HG03342 (cell line): ENCODE results near the gene REEP1.

Experiments used
- ATAC-seq: cut with Tn5 transposase; IDR thresholded peaks from one replicate; pipeline ENCODE4 v1.9.1; 2021; ENCODE audit warnings: mild to moderate bottlenecking, moderate library complexity; ENCODE audit not compliant: unreplicated experiment

Gene REEP1

DNA sequence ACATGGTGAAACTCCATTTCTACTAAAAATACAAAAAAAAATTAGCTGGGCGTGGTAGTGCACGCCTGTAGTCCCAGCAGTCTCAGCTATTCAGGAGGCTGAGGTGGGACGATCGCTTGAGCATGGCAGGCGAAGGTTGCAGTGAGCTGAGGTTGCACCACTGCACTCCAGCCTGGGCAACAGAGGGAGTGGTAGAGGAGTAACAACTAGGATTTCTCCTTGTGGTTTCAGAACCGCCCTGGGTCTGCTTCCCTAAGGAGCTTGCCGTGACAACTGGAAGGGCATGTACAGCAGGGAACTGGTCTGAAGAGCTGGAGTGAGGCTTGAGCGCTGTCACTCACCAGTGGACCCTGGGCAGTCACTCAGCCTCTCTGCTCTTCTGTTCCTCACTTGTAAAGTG is 29.1 kb downstream of the REEP1 start:
- ATAC-seq = no peak

DNA sequence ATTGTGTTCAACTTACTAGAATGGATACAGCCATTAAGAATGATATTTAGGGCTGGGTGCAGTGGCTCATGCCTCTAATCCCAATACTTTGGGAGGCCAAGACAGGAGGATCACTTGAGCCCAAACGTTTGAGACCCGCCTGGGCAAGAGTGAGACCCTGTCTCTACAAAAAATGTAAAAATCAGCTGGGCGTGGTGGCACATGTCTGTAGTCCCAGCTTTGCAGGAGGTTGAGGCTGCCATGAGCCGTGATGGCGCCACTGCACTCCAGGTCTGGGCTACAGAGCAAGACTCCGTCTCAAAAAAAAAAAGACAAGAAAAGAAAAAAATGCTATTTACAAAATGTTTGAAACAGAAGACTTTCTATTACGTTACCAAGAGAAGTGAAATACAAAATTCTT is 30.0 kb downstream of the REEP1 start:
- ATAC-seq = no peak

DNA sequence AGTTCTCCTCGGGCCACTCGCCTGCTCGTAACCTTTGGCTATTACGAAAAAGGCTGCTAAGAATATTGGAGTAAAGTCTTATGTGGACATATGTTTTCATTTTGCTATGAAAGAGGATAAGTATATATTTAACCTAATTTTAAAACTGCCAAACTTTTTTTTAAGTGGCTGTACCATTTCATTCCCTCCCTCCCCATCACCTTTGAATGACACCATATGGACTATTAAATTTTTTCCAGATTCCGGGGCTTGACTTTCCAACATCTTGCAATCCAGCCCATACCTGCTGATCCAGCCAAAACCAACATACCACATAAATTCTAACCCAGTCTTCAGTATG is 31.5 kb downstream of the REEP1 start:
- ATAC-seq = no peak

DNA sequence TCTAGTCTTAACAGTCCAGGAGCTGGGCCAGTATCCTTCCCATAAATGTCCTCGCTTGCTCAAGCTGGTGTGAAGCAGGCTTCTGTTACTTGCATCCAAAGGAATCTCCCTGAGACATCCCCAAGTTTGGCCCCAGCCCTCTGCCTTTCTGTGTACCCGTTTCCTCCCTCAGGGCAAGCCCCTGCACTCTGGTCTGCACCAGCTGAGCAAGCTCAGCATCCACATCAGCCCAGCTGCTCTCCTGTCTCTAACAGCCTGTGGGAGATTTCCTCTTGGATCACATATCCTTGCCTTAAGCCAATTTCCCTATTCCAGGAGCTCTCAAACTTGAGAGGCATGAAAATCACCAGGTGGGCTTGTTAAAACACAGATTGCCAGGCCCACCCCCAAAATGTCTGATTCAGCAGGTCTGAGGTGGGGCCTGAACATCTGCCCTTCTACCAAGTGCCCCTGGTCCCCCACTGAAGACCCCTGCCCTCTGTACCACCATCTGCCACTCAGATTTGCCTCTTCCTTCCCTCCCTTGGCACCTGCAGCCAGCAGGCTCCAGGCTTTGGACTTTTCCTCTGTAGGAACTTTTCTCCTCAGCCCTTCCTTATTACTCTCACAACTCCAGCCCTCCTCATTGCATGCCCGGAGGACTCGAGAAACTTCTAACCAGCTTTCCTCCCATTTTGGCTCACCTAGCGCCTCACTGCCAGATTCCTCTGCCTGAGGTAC is 32.1 kb downstream of the REEP1 start:
- no peak for ATAC-seq

DNA sequence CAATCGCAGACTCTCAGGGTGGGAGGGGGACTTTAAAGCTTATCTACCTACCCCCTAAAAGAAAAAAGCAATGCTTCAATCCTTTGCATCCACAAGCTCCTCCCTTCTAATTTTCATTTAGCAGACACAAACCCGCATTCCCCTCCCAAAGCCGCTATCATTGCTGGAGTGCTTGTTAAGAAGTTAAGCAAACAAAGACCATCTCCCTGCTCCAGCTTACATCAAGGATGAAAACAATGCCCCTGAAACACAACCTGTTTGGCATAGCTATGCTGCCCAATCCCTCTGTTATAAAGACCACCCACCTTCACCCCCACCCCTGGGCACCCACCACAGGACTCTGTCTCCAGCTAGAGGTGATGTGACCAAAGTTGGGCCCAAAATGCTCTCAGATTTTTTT is 33.0 kb downstream of the REEP1 start:
- no peak for ATAC-seq

DNA sequence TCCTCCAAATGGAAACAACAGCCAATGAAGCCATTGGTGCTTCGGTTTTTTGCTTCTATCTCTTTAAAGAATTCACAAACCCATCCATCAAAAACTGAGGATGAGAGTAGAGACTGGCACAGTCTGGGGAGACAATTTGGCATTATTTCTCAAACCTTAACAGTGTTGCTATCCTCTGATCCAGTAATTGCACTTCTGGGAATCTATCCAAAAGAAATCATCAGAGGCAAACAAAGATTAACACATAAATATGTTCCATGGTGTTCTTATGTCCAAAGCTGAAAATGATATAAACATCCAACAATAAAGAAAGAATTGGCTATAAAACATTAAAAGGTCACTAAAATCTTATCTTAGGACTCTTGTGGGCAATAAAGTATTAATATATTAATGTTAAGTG is 35.1 kb downstream of the REEP1 start:
- no peak for ATAC-seq

DNA sequence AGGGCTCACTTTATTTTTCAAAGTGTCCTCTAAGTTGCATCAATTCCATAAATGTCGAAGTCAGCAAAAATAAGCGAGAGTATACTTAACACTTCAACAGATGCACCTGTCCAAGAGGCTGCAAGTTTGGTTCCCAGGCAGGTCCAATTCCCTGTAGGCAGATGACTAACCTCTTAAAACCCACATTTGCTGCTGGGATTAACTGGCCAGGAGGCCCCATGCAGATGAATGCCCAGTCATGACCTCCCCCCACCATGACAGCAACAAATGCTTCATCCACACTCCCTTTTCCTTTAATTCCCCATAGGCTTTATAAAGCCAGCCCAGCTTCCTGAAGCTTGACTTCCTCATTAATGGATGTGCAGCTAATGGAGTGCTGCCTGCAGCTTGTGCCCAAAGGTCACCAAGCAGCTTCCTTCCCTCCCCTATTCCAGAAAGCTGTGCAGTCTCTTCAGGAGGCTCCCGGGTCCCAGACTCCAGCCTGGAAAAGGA is 35.7 kb downstream of the REEP1 start:
- ATAC-seq = no peak

DNA sequence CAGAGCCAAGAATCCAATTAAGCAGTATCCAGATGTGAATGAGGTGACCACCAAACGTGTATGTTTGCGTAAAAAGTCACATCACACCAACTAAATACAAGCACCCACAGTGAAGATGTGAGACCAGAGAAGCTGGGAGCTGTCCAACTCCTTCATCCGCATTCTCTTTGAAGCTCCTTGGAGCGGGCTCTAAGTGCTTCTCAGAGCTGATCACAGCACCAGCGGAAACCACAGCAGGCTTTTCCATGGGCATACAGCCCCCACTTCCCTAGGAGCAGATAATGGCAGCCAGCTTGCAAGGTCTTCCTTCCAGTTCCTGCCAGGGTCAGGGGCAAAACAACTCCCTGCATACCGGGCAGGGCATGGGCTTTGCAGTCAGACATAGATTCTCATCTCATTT is 36.4 kb downstream of the REEP1 start:
- no peak for ATAC-seq

DNA sequence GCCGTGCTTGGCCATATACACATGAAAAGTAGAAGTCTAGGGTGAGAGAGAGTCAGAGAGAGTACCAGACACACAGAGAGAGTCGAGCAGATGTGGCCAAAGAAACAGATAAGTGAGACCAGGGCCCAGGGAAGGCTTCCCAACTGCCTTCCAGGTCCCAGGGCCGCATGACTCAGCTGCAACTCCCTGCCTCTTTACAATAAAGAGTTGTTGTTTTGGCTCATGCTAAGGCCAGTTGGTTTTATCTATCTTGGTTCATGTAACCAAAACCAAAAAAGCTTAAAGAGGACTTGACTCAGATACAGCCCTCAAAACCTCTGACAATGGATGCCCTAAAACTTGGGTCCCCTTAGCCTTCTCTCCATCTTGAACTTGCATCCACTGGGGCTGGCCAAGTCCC is 36.9 kb downstream of the REEP1 start:
- ATAC-seq = no peak

DNA sequence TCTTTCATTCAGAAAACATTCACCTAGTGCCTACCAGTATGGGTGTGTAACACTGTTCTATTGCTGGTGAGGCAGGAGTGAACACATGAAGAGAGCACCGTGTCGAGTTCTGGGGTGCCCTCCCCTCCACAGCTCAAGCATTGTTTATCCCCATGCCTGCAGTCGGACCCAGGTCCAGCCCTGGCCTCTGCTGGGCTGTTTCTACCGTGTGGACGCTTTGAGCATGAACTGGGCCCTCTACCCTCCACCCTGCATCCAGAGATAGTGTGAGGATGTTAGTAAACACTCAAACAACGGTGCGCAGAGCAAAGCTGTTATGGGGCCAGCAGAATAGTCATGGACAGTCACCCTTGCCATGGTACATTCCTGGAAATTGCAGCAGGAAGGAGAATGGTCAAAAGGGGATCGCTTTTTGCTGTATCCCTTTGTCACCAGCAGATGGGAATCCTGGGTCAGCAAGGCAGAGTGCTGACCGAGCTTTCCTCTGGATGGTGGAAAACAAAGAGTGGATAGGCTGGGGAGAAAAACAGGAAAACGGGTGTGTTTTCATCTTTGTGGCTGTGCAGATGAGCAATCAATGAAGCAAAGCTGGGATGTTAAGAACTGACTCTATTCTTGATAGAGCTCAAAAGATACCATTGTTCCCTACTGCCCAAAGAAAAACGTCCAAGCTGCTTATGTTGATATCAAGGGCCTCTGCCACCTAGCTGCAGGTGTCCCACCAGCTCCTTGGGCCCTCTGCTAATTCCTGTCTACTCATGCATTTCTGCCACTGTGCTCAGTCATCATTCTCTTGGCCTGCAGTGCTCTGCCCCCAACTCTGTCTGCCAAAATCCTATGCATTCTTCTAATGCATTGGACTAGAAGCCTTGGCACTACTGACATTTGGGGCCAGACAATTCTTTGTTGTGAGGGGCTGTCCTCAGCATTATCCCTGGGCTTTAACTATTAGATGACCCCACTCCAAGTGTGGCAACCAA is 38.7 kb downstream of the REEP1 start:
- ATAC-seq = no peak

DNA sequence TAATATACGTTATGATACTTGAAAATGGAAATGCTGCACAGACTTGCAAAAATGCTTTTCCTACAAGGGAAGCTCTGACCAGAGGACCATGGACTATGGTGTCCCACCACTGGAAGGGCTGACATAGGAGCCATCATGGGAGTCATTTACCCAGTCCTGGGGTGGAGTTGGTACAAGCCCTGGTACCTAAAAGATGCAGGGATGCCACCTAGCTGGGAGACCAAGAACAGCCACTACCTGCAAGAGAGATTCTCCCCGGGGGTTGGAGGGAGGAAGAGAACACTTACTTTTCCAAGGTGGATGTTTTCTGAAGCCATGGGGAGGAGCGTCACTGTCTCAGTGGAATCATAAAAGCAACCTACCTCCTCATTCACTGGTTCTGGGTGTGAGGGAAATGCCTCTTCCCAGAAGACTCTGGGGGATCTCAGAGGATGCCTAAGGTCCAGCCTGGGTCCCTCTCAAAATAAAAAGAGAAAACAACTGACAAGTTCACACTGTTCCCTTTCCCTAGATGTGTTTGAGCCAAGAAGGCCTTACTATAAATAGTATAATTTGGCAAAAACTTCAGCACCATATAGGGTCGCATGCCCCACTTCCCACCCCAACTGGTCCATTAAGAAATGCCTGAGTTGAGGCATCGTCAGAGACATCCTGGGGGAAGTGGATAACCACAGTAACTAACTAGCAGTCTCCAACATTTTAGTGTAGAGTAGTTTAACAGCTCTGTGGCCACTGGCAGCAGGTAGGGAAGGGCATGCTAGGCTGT is 39.9 kb downstream of the REEP1 start:
- no peak for ATAC-seq

DNA sequence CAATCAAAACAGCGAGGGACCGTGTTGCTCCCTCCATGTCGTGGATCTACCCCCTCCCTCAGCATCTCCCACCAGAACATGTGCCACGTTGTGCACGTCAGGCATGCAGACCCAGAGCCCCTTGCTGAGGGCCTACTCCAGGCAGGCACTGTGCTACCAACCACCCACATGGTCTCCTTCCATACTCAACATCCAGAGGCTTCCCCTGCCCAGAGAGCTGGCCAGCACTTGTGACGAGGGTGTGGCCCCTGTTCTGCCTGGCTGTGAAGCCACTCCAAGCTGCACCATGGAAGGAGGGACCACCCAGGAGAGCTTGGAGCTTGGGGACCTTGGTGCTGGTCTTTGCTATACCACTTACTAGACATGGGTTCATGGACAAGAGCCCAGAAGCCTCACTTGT is 40.5 kb downstream of the REEP1 start:
- ATAC-seq = no peak

DNA sequence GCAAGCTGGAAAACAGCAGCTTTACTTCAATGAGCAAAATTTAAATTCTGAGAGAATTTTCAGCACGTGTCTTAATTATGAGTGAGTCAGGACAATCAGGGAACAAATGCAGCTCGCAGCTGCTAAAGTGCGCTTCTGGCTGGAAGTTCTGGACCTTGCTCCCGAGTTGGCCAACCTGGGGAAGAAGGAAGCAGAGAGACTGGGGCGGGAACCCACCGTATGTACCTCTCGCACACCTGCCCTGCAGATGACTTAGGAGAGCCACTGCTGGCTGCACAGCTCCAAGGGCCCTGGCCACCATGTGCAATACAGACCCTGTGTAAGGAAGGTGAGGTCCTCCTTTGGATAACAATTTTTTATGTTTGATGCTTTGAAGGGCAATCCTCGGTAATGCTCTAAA is 42.4 kb downstream of the REEP1 start:
- no peak for ATAC-seq

DNA sequence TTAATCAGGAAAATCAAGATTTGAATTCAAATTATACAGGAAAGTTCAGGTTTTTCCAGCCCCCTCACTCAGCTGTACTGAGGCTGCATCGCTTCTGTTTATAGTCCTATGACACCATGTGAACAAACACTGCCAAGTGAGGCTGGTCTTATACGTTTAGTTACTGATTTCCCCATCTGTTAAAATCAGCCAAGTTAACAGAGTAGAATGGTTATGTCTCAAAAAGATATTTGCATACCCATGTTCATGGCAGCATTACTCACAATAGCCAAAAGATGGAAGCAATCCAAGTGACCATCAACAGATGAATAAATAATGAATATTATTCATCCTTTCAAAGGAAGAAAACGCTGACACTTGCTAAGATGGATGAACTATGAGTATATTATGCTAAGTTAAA is 43.8 kb downstream of the REEP1 start:
- ATAC-seq = no peak

DNA sequence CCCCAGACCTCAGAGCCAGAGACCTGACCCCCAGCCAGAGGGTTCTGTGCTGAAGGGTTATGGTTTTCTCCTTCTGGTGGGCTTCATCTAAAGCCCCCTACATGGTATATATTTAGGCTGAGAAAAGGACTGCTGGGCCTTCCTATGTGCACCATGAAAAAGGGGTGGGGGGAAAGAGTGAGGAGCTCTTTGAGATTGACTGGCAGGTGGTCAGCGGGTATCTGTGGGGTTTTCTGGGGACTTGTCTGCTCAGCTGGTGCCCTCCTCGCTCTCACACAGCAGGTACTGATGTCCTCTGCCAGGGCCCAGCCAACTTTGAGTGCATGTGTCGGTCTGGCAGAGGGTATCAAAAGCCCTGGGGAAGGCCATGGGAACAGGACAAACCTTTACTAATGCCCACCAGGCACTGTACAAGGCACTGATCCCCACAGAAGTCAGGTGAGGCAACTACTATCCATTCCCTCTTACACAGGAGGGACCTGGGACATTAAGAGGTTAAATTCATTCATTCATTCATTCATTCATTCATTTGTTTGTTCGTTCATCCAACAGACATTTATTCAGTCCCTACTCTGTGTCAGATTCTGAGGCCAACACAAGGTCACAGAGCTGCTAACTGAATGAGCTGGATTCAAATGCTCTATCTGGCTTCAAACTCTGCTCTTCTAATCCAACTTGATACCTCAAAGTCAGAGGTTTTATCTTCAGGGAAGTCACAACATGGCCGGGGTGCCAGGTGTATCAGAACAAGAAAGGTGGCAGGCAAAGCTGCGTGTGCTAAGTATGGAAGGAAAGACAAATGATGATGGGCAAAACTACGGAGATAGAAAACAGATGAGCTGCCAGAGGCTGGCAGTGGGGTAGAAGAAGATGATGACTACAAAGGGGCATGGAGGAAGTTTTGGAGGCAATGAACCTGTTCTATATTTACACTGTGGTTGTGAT is 44.6 kb downstream of the REEP1 start:
- ATAC-seq = no peak

DNA sequence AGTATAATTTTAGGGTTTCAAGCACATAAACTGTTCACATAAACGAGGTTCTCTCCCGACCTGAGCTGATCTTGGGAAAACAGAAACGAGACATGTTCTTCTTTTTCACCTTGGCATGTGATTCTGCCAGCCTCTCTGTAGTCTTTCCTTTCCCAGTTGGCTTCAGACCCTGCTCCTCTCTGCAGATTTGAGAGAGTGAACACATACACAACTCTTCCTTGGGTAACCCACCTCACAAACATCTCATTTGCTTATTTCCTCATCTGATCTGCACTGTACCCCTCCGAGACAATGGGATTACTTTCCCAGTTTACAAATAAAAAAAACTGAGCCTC is 46.1 kb downstream of the REEP1 start:
- ATAC-seq = no peak

DNA sequence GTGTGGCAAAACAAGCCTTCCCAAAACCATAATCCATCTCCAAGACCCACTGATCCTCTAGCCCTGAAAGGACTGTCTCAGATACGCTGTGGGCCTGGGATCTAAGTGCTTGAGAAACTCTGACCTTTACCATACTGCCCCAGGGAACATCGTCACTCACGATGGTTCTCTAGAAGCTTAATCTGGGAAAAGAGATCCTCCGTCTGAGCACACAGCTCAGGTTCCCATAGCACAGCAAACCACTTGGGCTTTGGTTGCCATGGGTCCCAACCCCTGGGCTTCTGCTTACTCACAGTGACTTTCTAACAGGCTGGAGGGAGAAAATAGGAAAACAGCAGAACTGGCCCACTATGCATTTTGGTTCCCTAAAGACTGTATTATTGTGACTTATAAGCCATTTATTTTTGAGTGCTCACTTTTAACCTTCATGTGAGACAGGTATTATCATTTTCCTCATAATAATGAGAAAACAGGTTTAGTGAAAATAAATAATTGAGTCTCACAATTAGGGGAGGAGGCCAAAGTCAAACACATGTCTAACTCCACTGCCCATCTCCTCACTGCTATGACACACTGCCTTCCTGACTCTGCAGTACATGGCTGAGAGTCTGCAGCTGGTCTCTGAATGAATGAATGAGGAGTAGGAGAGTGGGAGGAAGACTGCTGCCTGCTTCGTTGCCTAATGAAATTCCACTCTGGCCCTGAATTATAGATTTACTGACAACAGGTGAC is 46.7 kb downstream of the REEP1 start:
- ATAC-seq = no peak

DNA sequence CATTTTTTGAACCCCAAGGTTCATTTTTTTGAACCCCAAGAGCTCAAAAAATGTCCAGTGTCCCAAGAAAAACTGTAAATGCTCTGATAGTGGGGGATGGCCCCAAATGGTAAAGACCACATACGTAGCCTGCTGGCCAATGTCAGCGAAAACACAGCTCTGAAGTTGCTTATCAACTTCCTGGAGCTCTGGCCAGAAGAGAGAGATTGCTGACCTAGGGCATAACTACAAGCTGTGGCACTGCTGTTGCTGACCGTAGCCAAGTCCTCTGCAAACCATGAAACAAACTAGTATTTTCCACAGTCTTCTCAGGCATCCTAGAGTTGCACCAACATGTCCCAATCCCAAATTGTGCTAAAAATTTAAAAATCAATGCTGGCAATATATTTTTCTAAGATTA is 50.9 kb downstream of the REEP1 start:
- ATAC-seq = no peak

DNA sequence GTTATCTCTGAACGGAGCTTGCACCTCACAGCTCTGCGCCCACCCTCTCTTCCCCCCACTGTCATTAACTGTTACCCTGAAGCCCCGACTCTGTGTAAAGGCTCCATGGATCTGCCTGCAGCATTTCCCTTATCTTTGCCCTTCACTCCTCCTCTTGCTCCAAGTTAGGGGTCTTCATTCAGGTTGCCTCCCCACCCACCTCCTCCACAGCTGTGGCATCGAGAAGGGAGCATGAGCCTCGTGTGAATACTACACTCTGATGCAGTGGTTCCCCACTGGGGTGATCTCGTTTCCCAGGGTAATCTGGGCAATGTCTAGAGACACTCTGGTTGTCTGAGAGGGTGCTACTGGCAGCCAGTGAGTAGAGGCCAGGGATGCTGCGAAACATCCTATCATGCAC is 51.4 kb downstream of the REEP1 start:
- ATAC-seq = no peak

DNA sequence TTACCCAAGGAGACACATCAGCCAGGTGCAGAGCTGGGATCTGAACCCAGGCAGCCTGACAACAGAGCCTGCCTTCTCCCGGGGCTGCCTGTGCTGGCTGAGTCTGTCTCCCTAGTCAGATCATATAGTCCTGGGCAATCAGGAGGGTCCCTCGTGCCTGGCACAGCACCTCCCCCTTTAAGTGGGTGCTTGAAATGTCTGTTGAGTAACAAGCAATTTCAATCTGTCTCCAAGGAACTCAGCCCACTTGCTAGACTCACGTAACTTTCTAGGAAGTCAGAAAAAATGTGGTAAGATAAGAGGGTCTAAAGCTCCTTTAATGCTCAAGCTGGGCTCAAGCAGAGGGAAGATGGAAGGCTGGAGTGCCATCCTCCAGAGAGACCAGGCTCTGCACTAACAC is 51.9 kb downstream of the REEP1 start:
- no peak for ATAC-seq
